HG03575 (cell line): Measurements from ENCODE around the gene TFB1M.
"Not testable (repeated sequence)": the region's sequence is repeated elsewhere in the genome, so short reads cannot be mapped to it uniquely, and the experiment has no call there.

Experiments
- ATAC-seq: cut with Tn5 transposase; IDR thresholded peaks from one replicate; pipeline ENCODE4 v1.9.1; 2021; ENCODE audit not compliant: unreplicated experiment, insufficient number of reproducible peaks, low FRiP score; ENCODE audit errors: extremely low read depth

The TFB1M gene

DNA sequence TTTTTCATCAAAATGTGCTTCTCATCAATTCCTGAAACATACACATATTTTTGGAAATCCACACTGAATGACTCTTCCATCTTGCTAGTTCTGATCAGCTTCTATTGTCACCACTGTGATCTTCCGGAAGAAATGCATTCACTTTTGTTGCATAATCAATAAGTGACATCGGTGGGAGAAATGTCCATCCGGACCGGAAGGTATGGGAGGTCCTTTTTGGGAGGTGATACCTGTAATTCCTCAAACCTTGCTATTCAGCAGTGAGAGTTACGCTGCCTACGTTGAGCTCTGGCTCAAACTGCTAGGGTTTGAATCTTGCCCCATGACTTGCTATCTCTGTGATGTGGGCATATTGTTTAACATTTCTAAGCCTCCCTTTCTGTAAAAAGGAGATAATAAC lies 16.6 kb upstream of the TFB1M start:
- no peak for ATAC-seq

DNA sequence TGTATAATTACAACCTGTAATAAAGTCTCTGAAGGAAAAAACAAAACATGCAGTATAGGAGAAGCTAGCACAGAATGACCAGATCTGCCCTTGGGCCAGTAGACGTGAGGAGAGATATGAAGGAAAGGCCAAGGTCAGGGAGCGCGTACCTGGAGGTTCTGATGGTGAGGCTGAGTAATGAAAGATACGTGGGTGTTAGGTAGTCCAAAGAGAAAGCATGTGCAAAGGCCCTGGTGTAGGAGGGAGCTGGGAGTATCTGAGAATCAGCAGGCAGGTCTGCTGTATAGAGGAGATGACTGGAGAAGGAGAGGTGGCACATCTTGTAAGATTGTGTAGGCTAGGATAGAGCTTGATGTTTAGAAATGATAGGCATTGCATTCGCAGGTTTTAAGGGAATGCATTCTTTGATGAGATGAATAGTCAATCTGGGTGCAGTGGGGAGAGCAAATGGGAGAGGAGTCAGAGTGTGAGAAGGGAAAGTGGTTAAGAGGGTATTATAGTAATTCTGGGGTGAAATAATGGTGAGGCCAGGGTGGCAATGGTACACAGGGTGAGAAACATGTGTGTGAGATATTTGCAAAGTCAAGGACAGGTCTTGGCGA lies 15.9 kb upstream of the TFB1M start:
- no peak for ATAC-seq

DNA sequence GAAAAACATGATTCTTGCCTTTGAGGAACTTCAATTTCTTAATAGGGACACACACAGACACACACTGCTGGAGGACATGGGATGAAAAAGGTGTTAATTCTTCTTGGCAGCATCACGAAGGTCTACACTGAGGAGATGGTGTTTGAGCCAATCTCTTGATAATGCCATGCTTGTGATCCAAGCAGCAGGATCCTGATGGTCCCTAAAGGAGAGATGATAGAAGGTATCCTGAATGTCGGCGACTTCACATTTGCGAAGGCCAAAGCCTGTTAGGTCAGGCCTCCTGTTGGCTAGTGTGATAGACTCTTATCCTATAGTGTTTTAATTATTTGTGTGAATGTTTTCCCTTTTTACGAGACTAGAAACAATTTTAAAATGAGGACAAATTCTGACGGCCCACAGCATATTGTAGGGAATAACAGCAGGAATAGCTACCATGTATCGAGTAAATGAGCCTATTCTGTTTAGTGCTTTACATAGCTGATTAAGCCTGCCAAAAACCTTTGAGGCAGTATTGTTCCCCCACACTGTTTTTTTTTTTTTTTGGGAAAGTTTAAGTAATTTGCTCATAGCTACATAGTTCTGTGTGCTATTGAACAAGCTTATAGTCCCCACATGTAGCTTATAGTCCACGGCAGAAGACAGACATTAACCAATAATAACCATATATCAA lies 15.3 kb upstream of the TFB1M start:
- ATAC-seq = no peak

DNA sequence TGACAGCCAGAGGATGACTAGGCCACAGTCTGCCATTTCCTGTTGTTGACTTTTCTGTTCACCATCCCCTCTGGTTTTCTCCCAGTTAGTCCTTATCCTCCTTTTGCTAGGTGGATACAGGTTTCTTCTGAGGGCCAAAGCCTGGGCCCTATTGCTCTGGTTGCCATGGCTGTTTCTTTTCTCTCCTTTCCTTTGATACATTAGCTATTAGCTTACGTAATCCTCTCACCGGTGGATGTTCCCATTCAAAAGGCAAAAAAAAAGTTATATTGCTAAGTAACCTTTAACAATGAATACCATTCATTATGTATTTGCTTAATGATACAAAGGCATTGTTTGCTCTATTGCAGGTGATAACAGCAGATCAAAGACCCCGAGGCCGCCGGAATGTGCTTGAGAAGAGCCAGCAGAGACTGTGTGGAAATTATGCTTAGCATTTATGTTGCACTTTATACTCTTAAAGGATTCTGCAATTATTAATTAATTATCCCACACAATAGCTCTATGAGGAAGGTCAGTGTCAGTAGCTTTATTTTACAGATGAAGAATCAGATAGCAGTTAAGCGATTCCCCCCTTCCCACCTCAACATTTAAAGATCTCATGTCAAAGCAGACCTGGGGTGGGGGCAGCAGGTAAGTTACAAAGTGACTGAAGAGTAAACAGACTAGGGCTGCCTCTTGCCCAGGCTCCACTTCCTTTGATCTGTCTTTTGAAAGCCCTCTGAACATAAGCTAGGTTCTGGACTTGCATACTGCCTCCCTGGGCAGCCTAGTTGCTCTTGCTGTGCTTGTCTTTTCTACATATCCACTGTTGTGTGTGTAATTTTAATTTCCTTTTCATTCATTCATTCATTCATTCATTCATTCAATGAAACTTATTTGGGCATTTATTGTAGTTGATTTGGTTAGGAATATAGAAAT lies 14.5 kb upstream of the TFB1M start:
- no peak for ATAC-seq

DNA sequence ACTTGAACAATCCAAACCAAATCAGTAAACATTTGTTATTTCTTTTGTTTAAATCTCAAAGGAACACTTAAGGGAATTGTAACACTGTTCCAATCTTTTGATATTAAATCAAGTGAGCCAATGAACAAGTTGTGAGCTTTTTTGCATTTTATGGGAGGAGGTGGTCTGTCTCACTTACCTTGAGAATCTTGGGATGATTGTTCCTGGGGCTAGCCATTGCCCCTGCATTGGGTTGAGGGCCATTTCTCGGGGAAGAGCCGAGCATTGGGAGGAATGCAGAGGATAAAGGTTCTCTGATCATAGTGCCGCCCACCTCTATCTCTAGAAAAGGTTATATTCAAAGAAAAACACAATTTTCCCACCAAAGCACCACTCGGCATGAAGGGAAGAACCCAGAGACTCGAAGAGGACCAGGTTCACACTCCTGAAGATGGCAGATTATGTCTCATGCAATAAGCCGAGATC lies 13.8 kb upstream of the TFB1M start:
- no peak for ATAC-seq

DNA sequence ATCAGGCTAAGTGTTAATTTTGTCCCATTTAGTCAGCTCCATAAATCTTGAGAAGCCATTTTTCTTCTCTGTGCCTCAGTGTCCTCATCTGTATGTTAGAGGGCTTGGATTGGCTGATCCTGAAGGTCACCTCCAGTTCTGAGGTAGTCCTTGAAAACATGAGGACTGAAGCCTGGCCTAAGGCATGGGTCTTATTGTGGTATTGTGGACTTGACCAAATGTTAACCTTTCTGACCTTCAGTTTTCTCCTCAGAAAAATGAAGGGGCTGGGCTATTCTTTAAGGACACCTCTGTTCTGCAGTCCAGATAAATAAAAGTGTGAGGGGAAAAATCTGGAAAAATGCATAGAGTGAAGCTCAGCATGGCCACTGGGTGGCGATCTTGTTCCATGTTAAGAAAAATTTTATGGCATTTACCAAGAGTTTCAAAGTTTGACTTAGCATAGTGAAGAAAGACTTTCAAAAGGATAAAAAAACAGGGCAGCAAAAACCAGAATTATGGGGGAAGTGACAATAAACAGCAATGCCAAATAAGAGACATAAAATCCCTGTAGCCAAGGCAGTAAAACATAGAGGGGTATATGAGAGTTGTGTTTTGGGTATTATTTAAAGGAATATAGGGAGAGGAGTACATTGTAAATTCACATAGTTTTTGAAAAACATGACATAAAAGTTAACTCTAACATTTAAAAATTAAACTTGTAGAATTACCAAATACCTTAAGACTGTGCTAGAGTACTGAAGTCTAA lies 13.2 kb upstream of the TFB1M start:
- no peak for ATAC-seq

DNA sequence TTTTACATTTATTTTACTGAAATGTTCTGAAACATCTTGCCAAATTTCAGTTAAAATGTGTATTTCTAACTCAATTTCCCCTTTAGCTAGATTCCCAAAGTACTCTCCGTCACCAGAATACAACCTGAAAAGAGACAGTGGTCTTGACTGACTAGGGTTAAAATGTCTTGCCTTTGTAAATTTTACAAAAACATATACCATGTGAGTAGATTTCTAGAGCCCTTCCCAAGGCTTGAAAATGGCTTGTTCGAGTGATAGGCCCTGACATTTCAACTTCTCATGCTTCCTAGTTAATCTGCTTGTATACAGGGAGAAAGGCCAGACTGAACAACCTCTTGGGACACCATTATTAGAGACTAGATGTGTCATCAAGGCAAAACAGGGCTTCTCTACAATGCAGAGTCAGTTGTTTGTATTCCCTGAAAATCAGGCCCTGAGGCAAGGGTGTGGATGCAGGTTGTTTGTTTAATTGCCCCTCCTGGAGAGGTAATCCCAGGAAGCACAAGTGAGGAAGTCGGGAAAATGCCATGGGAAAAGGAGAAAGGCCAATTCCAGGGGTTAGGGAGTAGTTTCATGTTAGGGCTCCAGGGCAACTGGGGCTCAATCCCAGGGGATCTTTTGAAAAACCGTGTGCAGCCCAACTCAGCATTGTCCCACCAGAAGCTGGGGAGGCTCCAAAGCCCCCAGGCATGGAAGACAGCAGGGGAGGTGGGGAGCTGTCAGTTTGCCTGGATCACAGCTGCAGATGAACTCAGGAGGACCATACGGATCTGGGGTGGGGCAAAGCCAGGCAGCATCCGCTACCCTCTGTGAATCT lies 11.6 kb upstream of the TFB1M start:
- ATAC-seq = no peak

DNA sequence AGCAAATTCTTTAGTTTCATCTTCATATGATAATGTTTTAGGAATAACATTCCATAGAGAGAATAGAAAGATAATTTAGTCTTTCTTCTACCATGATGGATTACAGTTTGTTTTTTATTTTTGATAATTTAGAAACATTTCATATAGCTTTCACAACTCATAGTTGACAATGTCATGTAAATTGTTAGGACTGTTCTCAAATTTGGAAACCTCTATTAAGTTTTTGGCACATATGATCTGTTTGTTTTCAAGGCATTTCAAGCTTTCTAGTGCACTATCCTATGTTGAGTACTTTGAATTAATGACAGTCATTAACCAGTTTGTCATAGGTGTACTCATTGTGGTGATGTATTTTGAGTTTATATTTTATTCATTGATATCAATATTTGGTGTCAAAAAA lies 10.7 kb upstream of the TFB1M start:
- ATAC-seq = no peak

DNA sequence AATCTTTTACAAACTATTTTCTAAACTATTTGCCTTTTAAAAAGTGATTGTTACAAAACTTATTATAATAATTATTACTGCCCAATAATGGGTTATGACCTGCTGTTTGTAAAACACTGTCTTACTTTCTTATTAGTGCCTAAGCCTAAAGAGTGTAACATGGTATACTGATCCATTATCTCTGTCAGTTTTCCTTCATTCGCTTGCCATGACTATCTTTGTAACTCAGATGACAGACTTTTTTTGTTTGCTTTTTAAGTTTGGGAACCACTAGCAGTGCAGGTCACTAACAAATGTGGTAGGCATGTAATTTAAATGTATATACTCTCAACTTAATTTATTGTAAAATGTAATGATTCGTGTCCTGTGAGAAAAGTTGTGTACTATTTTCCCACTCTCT lies 9.9 kb upstream of the TFB1M start:
- ATAC-seq = no peak

DNA sequence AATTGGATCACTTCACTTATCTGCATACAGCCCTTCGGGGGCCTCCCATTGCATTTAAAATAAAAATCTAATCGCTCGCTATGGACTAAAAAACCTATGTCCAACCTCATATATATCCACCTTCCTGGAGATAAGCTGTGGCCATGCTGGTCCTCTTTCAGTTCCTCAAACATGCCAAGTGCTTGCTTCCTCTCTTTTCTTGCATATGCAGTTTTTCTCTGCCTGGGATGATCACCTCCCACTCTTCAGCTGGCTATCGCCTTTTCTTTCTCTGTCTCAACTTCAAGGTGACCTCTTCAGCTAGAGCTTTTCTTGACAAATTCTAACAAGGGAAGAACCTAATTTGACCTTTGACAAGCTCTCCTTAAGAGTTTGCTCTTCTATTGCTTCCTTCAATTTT lies 5.6 kb upstream of the TFB1M start:
- peak; percentile 36 for ATAC-seq

DNA sequence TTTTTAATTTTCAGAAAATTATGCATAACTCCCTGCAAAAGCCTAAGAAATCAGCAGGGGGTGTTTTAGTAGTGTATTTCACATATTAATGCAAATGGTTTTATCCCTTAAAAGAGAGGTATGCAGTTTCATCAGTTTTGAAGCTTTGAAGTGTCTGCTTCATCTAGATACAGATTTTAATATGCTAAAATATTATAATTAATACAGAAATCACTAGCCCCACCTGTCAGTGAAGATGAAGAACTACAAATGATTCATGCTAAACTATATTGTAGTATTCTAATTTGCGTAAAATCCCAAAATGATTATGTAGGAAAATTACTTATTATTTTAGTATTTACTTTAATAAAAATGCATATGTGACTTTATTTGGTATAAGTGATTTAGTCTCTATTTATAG lies 2.9 kb upstream of the TFB1M start:
- no peak for ATAC-seq

DNA sequence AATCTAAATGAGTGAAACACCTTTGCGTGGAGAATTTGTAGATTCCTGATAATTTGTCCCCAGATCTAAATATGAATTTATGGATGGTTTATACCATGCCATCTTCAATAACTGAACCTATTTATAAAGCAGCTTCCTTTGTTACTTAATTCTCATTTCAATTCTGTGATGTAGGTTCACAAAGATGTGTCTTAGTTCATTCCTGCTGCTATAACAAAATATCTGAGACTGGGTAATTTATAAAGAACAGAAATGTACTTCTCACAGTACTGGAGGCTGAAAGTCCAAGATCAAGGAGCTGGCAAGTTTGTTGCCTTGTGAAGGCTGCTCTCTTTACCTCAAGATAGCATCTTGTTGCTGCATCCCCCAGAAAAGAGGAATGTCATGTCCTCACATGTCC lies 2.1 kb upstream of the TFB1M start:
- ATAC-seq = no peak

DNA sequence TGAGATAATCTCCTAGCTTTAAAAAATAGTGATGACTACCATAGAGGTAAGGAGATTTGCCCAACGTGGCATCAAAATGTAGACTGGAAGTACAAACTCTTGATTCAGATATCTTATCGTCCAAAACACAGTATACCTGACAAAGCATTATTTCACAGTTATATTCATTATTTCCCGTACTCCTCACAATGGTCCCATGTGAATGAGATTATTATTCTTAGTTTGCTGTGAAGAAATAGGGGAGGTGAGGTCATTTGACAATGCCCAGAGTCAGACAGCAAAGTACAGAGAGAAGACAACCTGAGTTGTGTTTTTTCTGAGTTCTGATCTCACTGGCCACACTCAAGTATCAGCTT lies 1.2 kb upstream of the TFB1M start:
- no peak for ATAC-seq

DNA sequence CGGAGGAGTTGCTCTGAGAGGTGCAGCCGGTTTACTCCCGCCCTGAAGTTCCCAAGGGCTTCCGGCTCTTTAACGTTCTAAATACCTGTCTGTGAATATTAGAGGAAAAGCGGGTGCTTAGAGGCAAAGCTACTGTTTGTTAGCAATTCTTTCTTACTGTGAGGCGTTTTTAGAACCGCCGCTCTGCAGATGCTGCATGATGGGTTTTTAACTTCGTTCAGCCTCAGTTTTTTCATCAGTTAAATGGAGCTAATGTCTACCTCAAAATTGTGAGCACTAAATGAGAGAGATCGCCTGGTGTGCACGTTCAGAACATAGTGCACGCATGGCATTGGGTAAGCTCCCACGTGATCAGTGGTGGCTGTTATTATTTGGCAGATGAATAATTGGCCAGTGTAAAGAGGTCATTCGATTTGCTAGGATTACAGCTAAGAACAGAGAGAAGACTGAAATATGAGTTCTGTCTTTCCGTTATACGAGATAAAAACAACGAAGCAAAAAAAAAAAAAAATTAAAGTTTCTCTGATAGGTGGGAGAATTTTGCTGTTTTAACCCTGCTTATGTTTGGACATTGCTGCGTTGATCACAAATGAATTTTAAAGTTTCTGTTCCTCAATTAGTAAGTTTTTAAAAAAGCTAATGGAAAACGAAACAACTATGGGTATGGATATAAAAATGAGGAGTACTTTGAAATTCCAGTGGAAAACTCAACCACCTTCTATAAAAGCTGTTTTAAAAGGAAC lies 660 bp upstream of the TFB1M start:
- ATAC-seq = peak; percentile 32

DNA sequence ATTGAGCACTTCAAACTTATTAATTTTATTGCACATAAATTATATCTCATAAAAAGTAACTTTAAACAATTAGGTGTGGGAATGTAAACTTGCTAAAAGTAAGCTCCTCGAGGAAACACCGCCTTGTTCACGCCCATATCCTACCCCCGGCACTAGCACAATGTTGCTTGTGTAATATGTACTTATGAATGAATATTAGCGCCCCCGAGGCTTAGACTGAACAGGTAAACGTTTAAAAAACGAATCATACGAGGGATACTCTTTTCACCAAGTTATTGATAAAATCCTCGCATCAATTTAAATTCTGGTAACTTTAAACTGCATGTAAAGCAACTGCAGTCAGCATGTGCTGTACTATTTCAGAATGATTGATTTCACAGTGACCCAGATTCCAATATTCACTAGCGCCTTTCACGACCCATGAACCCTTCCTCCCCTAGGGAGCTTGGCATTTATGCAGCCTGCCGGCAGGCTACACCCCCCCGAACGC lies 637 bp downstream of the TFB1M start:
- peak; percentile 0 for ATAC-seq

DNA sequence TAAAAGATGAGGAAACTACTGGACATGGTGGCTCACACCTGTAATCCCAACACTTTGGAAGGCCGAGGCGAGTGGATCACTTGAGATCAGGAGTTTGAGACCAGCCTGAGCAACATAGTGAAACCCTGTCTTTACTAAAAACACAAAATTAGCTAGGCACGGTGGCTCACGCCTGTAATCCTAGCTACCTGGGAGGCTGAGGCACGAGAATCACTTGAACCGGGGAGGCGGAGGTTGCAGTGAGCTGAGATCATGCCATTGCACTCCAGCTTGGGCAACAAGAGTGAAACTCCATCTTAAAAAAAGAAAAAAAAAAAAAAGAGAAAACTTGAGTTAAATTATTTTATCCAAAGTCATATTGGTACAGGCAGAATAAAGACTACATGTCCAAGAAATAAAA lies 1.3 kb downstream of the TFB1M start:
- not testable (repeated sequence) for ATAC-seq

DNA sequence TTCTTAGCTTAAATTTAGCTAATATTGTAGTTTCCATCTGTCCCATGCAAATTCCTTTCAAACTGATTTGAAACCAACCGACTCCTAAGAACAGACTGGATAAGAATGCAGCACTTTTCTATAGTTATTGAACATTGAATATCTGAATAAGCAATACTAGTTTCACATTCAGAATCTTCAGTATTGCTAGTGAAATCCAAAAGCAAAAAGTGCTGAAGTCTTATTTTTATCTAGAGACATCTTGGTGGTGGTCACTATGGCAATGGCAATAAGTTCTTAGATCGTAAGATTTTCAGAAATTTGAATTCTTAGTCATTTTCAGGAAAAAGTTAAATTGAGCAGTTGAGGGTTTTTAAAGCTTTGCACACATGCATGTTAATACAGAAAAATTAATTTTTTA lies 2.7 kb downstream of the TFB1M start:
- no peak for ATAC-seq

DNA sequence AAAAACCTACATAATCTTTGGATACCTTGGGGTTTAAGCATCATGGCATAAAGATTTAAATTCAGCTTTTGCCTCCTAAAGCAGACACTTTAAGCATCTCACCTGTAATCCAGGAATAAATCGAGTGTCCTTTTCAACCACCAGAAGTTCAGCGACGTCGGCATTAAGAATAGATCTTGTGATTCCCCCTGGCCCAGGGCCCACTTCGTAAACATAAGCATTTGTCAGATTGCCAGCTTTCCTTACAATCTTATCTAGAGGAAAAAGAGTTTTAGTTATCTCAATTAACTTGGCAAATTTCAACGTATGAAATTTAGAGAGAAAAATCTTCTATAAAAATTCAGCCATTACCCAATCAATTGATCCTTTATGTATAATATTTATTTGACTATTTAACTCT lies 3.2 kb downstream of the TFB1M start:
- ATAC-seq = no peak
